GM20000 (cell line): ENCODE results near the gene PICALM.

Experiments used
- DNase-seq: peaks from one replicate; pipeline ENCODE4 v3.0.0; 2012; ENCODE audit warnings: low spot score
- CTCF ChIP-seq: IDR thresholded peaks from 2 replicates; pipeline ENCODE4 v1.5.1; 2012; ENCODE audit warnings: mild to moderate bottlenecking, control low read depth; ENCODE audit errors: extremely low read depth, missing control alignments

Gene PICALM

GRCh38 chr11:86066657-86067008, 2.3 kb downstream of the PICALM start:
- TF ChIP-seq CTCF: no peak
- no peak for DNase-seq

GRCh38 chr11:86066033-86066432, 2.9 kb downstream of the PICALM start:
- DNase-seq: no peak
- no peak for TF ChIP-seq CTCF

GRCh38 chr11:86064220-86064803, 4.6 kb downstream of the PICALM start:
- DNase-seq: no peak
- TF ChIP-seq CTCF: no peak

- no peak for TF ChIP-seq CTCF
- no peak for DNase-seq
These were observed 5.3 kb downstream of the PICALM start for GRCh38 chr11:86063536-86063935.

- TF ChIP-seq CTCF: no peak
- DNase-seq: no peak
These were observed 6.2 kb downstream of the PICALM start for GRCh38 chr11:86062719-86063118.

GRCh38 chr11:86061483-86062205, 7.2 kb downstream of the PICALM start:
- TF ChIP-seq CTCF: no peak
- DNase-seq: no peak

- TF ChIP-seq CTCF: no peak
- no peak for DNase-seq
These were observed 8.3 kb downstream of the PICALM start for GRCh38 chr11:86060544-86060943.
